Gastroesophageal sphincter (tissue), 4 donors: ENCODE measurements around the gene CCDC40. TPM values are rescaled to one million over a fixed set of nuclear protein-coding genes. Genes with fewer than 3 reads are reported as not detected.

Experiments used
- ATAC-seq: fragments of 150-250 bp; one replicate; pipeline ENCODE4 v1.9.1; 2016; ENCODE audit warnings: mild to moderate bottlenecking, moderate library complexity
- H3K27ac ChIP-seq, 4 donors: fragments of 200-600 bp; sonication (generic) in 3 of 4; 1 replicate in 3 of 4; 2 replicates in 1 of 4; pipeline ENCODE4 v1.5.1; 2016 to 2019
- H3K27me3 ChIP-seq: fragments of 200-600 bp; sonication (generic); one replicate; pipeline ENCODE4 v1.5.1; 2019
- H3K36me3 ChIP-seq, 2 donors: fragments of 200-600 bp; sonication (generic); one replicate each; pipeline ENCODE4 v1.5.1; 2019; ENCODE audit warnings: control low read depth in 1 of 2
- H3K4me1 ChIP-seq, 3 donors: fragments of 200-600 bp; sonication (generic); 1 replicate in 2 of 3; 2 replicates in 1 of 3; pipeline ENCODE4 v1.5.1; 2016 to 2019; ENCODE audit warnings: control low read depth in 2 of 3
- H3K4me3 ChIP-seq, 2 donors: fragments of 200-600 bp; sonication (generic); one replicate each; pipeline ENCODE4 v1.5.1; 2019; ENCODE audit warnings: mild to moderate bottlenecking in 1 of 2, moderate library complexity in 1 of 2
- H3K9me3 ChIP-seq, 3 donors: fragments of 200-600 bp; sonication (generic); one replicate each; pipeline ENCODE4 v1.5.1; 2017 to 2019; ENCODE audit warnings: control low read depth in 2 of 3
- CTCF ChIP-seq, 4 experiments: fragments of 200-600 bp in 2 of 4; fragments of 450-650 bp in 2 of 4; sonication (generic) in 1 of 4; IDR thresholded peaks; one replicate each; pipeline ENCODE4 v1.5.1; 2017 to 2019; ENCODE audit warnings: antibody characterized with exemption in 4 of 4, mild to moderate bottlenecking in 2 of 4, moderate library complexity in 2 of 4
- EP300 ChIP-seq: sonication (generic); formaldehyde crosslinking; IDR thresholded peaks from one replicate; pipeline ENCODE4 v1.6.1; 2017; ENCODE audit warnings: antibody characterized with exemption, mild to moderate bottlenecking
- POLR2A ChIP-seq, 2 donors: fragments of 450-650 bp; IDR thresholded peaks; one replicate each; pipeline ENCODE4 v1.6.1; 2017; ENCODE audit warnings: antibody characterized with exemption in 2 of 2, mild to moderate bottlenecking in 2 of 2, moderate library complexity in 1 of 2
- POLR2AphosphoS5 ChIP-seq: sonication (generic); formaldehyde crosslinking; IDR thresholded peaks from one replicate; pipeline ENCODE4 v1.6.1; 2017; ENCODE audit warnings: antibody characterized with exemption
- WGBS, 2 donors: methylation state at CpG; one replicate each; pipeline ENCODE4 v1.1.5; 2018; ENCODE audit warnings: low coverage in 1 of 2; 5-methylcytosine and 5-hydroxymethylcytosine counted together
- total RNA-seq, 4 donors: library from RNA; depleted of rRNA; stranded (reverse); fragments of >200 nt; gene quantifications; one replicate each; pipeline ENCODE4 v1.1.0, GENCODE V29; 2016

The CCDC40 gene
- total RNA-seq, 4 donors from 2014 or later = 4.3 to 17.3 (median 5.5) TPM

- Histone ChIP-seq H3K27me3 (peaks cover 32% of the 10 kb centered on the region), H3K9me3 (no peaks in the 10 kb centered on the region), H3K36me3 (no peaks in the 10 kb centered on the region), H3K4me1 (no peaks in the 10 kb centered on the region), H3K4me3 (no peak overlapping the region), H3K27ac (no peak overlapping the region)
- TF ChIP-seq POLR2A (IDR thresholded peaks at IDR 0.05) = no peak
- no peak for TF ChIP-seq CTCF (IDR thresholded peaks at IDR 0.05)
- no peak for TF ChIP-seq EP300
- 42 to 57% methylated on average over 10 of the region's 14 CpGs for WGBS, 2 donors
- no peak for ATAC-seq
These were observed 89.4 kb downstream of the CCDC40 start for GRCh38 chr17:80125656-80126448.

DNA sequence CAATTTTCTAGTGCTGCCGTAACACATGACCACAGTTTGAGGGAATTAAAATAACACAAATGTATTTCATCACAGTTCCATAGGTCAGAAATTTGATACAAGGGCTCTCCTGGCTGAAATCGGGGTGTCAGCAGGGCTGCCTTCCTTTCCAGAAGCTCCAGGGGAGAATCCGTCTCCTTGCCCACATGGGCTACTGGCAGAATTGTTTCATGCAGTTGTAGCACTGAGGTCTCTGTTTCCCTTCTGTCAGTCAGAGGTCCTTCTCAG, 89.9 kb downstream of the CCDC40 start:
- H3K9me3 ChIP-seq = no peaks in the 10 kb centered on the region
- ATAC-seq = no peak
- H3K4me1 ChIP-seq = no peaks in the 10 kb centered on the region
- TF ChIP-seq POLR2A (IDR thresholded peaks at IDR 0.05) (no peak), EP300 (no peak), POLR2AphosphoS5 (no peak), CTCF (IDR thresholded peaks at IDR 0.05) (no peak)
- H3K4me3 ChIP-seq = no peak overlapping the region
- peaks cover 32% of the 10 kb centered on the region for H3K27me3 ChIP-seq
- no peaks in the 10 kb centered on the region for H3K36me3 ChIP-seq
- 60 to 88% methylated on average over 2 to 3 of the region's 3 CpGs for WGBS, 2 donors
- H3K27ac ChIP-seq = no peak overlapping the region

GRCh38 chr17:80129006-80129565, 92.6 kb downstream of the CCDC40 start:
- H3K27me3 ChIP-seq = peaks cover 23% of the 10 kb centered on the region
- no peak for TF ChIP-seq POLR2A (IDR thresholded peaks at IDR 0.05)
- 29 to 36% methylated on average over 4 of the region's 4 CpGs for WGBS, 2 donors
- H3K27ac ChIP-seq = no peak overlapping the region
- no peaks in the 10 kb centered on the region for H3K9me3 ChIP-seq
- no peaks in the 10 kb centered on the region for H3K4me1 ChIP-seq
- no peak for ATAC-seq
- H3K36me3 ChIP-seq = peaks cover 0 to 14% of the 10 kb centered on the region in 2 donors
- H3K4me3 ChIP-seq = no peak overlapping the region

DNA sequence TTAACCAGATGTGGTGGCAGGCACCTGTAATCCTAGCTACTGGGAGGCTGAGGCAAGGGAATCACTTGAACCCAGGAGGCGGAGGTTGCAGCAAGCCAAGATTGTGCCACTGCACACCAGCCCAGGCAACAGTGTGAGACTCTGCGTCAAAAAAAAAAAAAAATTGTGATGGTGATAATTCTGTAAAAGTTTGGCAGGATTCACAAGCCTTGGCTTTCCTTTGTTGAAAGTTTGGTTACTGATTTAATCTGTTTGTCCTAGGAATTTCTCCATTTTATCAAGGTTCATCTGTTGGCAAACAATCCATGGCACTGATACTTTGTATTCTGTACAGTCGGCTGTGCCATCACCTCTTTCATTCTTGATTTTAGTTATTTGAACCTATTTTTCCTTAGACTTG, 94.5 kb downstream of the CCDC40 start:
- ATAC-seq = no peak
- Histone ChIP-seq H3K9me3 (no peaks in the 10 kb centered on the region), H3K4me3 (no peak overlapping the region), H3K36me3 (peaks cover 0 to 33% of the 10 kb centered on the region in 2 donors), H3K4me1 (no peaks in the 10 kb centered on the region), H3K27ac (no peak overlapping the region), H3K27me3 (peaks cover 4% of the 10 kb centered on the region)
- TF ChIP-seq POLR2AphosphoS5 (no peak), CTCF (IDR thresholded peaks at IDR 0.05) (no peak), EP300 (no peak), POLR2A (IDR thresholded peaks at IDR 0.05) (no peak)
- 76 to 91% methylated on average over 2 to 3 of the region's 3 CpGs for WGBS, 2 donors

DNA sequence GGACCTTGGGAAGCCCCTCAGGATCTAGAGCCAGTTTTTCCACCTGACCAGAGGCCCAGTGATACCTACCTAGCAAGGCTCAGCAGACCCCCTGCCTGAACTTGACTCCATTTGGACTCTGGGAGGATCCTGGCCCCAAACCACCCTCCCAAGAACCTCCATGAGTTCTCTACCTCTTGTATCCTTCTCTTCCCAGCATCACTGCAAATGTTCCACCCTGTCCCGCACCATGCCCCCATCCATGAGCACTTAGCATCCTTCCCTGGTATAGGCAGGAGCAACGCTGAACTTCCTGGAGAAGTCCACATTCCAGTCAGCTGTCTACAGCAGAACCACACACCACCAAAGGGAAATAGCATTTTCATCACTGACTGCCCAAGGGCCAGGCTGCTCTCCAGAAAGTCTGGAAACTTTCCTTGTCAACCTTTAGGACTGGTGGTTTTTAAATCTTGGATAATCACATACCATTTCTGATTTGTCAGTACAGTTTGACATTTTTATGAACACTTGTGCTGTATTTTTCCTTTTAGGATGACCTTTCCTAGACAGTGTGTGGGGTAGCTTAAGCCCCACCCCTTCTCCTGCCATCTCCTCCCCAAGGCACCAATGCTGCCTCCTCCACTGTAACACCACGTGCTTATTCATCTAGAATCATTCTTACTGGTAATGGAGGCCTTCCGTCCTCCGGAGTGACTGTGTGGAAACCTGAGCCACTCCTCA, 96.6 kb downstream of the CCDC40 start:
- no peaks in the 10 kb centered on the region for H3K27me3 ChIP-seq
- H3K9me3 ChIP-seq = no peaks in the 10 kb centered on the region
- no peak overlapping the region for H3K4me3 ChIP-seq
- no peak for ATAC-seq
- no peaks in the 10 kb centered on the region for H3K4me1 ChIP-seq
- no peak overlapping the region for H3K27ac ChIP-seq
- no peak for TF ChIP-seq CTCF (IDR thresholded peaks at IDR 0.05)
- no peak for TF ChIP-seq POLR2AphosphoS5
- TF ChIP-seq EP300 = no peak
- no peak for TF ChIP-seq POLR2A (IDR thresholded peaks at IDR 0.05)
- H3K36me3 ChIP-seq = peaks cover 0 to 54% of the 10 kb centered on the region in 2 donors
- WGBS, 2 donors = 38 to 83% methylated on average over 1 to 3 of the region's 5 CpGs
